Measurements from ENCODE around the gene C11orf24.

C11orf24 gene

DNA sequence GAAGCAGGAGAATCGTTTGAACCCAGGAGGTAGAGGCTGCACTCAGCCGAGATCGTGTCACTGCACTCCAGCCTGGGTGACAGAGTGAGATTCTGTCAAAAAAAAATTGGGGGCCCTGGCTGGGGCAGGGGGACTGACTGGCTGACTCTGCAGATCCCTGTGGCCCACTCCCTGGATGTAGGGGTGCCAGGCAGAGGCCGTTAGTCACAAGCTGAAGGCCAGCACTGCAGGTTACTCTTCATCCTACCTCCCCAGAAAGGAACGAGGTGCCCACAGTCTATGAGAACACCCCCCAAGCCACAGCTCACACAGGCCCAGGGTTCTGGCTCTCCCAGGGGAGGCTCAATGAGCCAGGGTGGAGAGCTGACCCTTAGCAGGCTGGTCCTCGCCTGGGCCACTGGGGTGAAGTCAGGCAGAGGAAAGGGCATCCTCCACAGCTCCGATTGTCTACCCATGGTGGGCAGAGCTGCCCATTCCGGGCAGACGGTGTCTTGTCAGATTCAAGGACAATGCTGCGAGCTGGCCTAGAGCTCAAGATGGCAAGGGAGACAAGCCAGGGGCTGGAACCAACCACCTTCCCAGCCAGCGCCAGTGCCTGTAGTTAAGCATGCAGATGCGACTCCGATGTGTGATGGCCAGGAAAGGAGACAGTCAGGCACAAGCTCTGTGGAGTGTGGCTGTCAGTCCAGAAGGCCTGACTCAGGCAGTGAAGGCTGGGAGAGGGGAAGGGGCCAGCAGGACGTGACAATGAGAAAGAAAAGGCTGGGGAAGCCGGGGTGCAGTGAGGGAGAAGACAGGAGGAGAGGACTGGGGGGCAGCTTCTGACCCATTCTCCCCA, 12.4 kb downstream of the C11orf24 start:
- POLR2A ChIA-PET = interaction anchor here (0.5 to 2.1 kb wide), 4 partner anchors 13 to 554 kb away, joined by 3 to 6 read pairs (median 4); partner anchors contain the start of gene C11orf24
- Histone ChIP-seq H3K36me3 (ENCODE audit: control insufficient read depth in 2 of 2, insufficient read depth in 1 of 2, low read length in 2 of 2) (peaks cover 0 to 41% of the 10 kb centered on the region in 2 experiments; a peak in 1 of 3 replicates), H3K4me1 (ENCODE audit: control insufficient read depth, insufficient read depth, low read length) (no peaks in the 10 kb centered on the region), H3K9me3 (ENCODE audit: control insufficient read depth, insufficient read depth, low read depth, low read length) (no peaks in the 10 kb centered on the region), H3K27ac (ENCODE audit: extremely low read depth, low read depth, low read length) (no peak overlapping the region), H3K4me3 (ENCODE audit: low read depth, low read length) (no peak overlapping the region)
- CTCF ChIA-PET = interaction anchor here (1.1 to 6.3 kb wide), 2 partner anchors 39 to 50 kb away, joined by 3 to 122 read pairs; no protein-coding TSS in a partner anchor
- no peak for TF ChIP-seq ZNF416 (tag by site-specific recombination; IDR thresholded peaks at IDR 0.05)
- TF ChIP-seq ZNF558 (tag by site-specific recombination; IDR thresholded peaks at IDR 0.05) = no peak
- TF ChIP-seq ZSCAN23 (tag by site-specific recombination; IDR thresholded peaks at IDR 0.05) = no peak
- TF ChIP-seq ZNF654 (tag by site-specific recombination; IDR thresholded peaks at IDR 0.05; ENCODE audit: low read depth) = no peak
- TF ChIP-seq, protein P1, sequence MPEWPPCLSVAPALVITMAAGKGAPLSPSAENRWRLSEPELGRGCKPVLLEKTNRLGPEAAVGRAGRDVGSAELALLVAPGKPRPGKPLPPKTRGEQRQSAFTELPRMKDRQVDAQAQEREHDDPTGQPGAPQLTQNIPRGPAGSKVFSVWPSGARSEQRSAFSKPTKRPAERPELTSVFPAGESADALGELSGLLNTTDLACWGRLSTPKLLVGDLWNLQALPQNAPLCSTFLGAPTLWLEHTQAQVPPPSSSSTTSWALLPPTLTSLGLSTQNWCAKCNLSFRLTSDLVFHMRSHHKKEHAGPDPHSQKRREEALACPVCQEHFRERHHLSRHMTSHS (tag by site-specific recombination; IDR thresholded peaks at IDR 0.05) = no peak
- no peak for TF ChIP-seq ZNF366 (tag by site-specific recombination; conservative IDR thresholded peaks at IDR 0.05)
- no peak for TF ChIP-seq ZNF112 (tag by site-specific recombination; IDR thresholded peaks at IDR 0.05)

DNA sequence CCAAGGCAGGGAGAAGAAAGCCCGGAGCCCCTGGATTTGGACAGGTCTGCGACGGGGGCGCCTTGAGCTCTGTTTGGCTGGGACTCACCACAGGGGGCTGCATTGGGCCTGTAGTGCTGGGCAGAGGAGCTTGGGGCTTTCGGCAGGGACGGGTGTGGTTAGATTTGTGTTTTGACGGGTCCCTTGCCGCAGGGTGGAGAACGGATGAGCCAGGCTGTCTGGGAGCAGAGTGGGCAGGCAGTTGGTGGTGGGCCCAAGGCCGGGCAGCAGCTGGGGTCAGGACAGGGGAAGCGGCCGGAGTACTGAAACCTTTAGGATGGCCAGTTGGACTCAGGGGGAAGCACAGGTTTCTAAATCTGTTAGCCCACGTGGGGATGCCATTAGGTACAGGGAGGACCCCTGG, 13.4 kb downstream of the C11orf24 start:
- peaks cover 0 to 33% of the 10 kb centered on the region in 2 experiments; a peak in 1 of 3 replicates for H3K36me3 ChIP-seq (ENCODE audit: control insufficient read depth in 2 of 2, insufficient read depth in 1 of 2, low read length in 2 of 2)
- H3K4me3 ChIP-seq (ENCODE audit: low read depth, low read length) = no peak overlapping the region
- ChIA-PET CTCF (interaction anchor here (0.7 to 6.3 kb wide), 16 partner anchors 8 to 183 kb away, joined by 3 to 122 read pairs (median 4); partner anchors contain the start of gene C11orf24), POLR2A (interaction anchor here (1.3 to 1.7 kb wide), 2 partner anchors 13 to 14 kb away, joined by 6 to 8 read pairs; partner anchors contain the start of gene C11orf24)
- no peaks in the 10 kb centered on the region for H3K4me1 ChIP-seq (ENCODE audit: control insufficient read depth, insufficient read depth, low read length)
- H3K9me3 ChIP-seq (ENCODE audit: control insufficient read depth, insufficient read depth, low read depth, low read length) = no peaks in the 10 kb centered on the region
- TF ChIP-seq ZNF549 (tag by site-specific recombination; IDR thresholded peaks at IDR 0.05) (no peak), SCRT1 (tag by site-specific recombination; IDR thresholded peaks at IDR 0.05; ENCODE audit: borderline replicate concordance) (no peak), ZNF664 (tag by site-specific recombination; IDR thresholded peaks at IDR 0.05) (no peak), ZNF19 (tag by site-specific recombination; IDR thresholded peaks at IDR 0.05; ENCODE audit: low read depth) (no peak), ZNF530 (tag by site-specific recombination; IDR thresholded peaks at IDR 0.05; ENCODE audit: low read depth) (no peak)
- H3K27ac ChIP-seq (ENCODE audit: extremely low read depth, low read depth, low read length) = no peak overlapping the region

GRCh38 chr11:68257477-68258362, 14.1 kb downstream of the C11orf24 start:
- POLR2A ChIA-PET = interaction anchor here (0.5 to 1.7 kb wide), 3 partner anchors 14 to 103 kb away, joined by 4 to 8 read pairs (median 5); partner anchors contain the start of gene C11orf24
- TF ChIP-seq SETDB1 (IDR thresholded peaks at IDR 0.05; ENCODE audit: insufficient read length, low read length) (no peak), ZNF114 (tag by site-specific recombination; IDR thresholded peaks at IDR 0.05) (no peak), PATZ1 (tag by site-specific recombination; IDR thresholded peaks at IDR 0.05) (no peak), ZSCAN30 (tag by site-specific recombination; IDR thresholded peaks at IDR 0.05) (peak; percentile 47; the same call in 1 of the 2 replicates), ZNF394 (tag by site-specific recombination; IDR thresholded peaks at IDR 0.05; ENCODE audit: borderline replicate concordance) (peak; percentile 68; the same call in 1 of the 2 replicates), ZNF341 (tag by site-specific recombination; IDR thresholded peaks at IDR 0.05; ENCODE audit: low read depth) (no peak), HIC1 (tag by site-specific recombination; IDR thresholded peaks at IDR 0.05) (peak; percentile 65), ZBTB17 (tag by site-specific recombination; IDR thresholded peaks at IDR 0.05) (peak; percentile 80), ZNF544 (tag by site-specific recombination; IDR thresholded peaks at IDR 0.05) (no peak)

More at GRCh38 chr11:68257477-68258362, 14.1 kb downstream of the C11orf24 start:
- Histone ChIP-seq H3K4me1 (ENCODE audit: control insufficient read depth, insufficient read depth, low read length) (no peaks in the 10 kb centered on the region), H3K36me3 (ENCODE audit: control insufficient read depth in 2 of 2, insufficient read depth in 1 of 2, low read length in 2 of 2) (peaks cover 0 to 26% of the 10 kb centered on the region in 2 experiments; a peak in 1 of 3 replicates), H3K27ac (ENCODE audit: extremely low read depth, low read depth, low read length) (no peak overlapping the region), H3K4me3 (ENCODE audit: low read depth, low read length) (no peak overlapping the region), H3K9me3 (ENCODE audit: control insufficient read depth, insufficient read depth, low read depth, low read length) (no peaks in the 10 kb centered on the region)
- CTCF ChIA-PET = interaction anchor here (0.6 to 6.3 kb wide), 36 partner anchors 8 to 264 kb away, joined by 3 to 122 read pairs (median 4); partner anchors contain the start of gene C11orf24

Measured in HEK293 (cell line).